Body of pancreas (tissue), 4 donors: Measurements from ENCODE around the gene CD44. TPM values are rescaled to one million over a fixed set of nuclear protein-coding genes. Genes with fewer than 3 reads are reported as not detected.

Experiments used
- ATAC-seq: fragments of 150-250 bp; one replicate; pipeline ENCODE4 v1.9.1; 2016
- DNase-seq, 4 donors: peaks; one replicate each; pipeline ENCODE4 v3.0.0-alpha.2; 2019
- H3K27ac ChIP-seq, 4 donors: fragments of 200-600 bp; sonication (generic); 1 replicate in 3 of 4; 2 replicates in 1 of 4; pipeline versions ENCODE4 v1.5.1 to v1.6.1; 2016 to 2019; ENCODE audit warnings: mild to moderate bottlenecking in 1 of 4, mixed read lengths in 1 of 4, moderate library complexity in 1 of 4
- H3K27me3 ChIP-seq, 2 donors: fragments of 200-600 bp; sonication (generic); one replicate each; pipeline ENCODE4 v1.6.0; 2016; ENCODE audit warnings: mild to moderate bottlenecking in 1 of 2
- H3K36me3 ChIP-seq, 2 donors: fragments of 200-600 bp; sonication (generic); replicated peaks in 1 of 2; 2 replicates each; pipeline ENCODE4 v1.5.1; 2016; ENCODE audit warnings: low read depth in 2 of 2; ENCODE audit not compliant: insufficient read depth in 1 of 2
- H3K4me1 ChIP-seq: fragments of 200-600 bp; sonication (generic); one replicate; pipeline ENCODE4 v1.6.0; 2016
- H3K4me3 ChIP-seq, 2 donors: fragments of 200-600 bp; sonication (generic); 1 replicate in 1 of 2; 2 replicates in 1 of 2; pipeline ENCODE4 v1.5.1; 2016 to 2019
- H3K9me3 ChIP-seq, 3 donors: fragments of 200-600 bp; sonication (generic); 1 replicate in 2 of 3; 2 replicates in 1 of 3; pipeline ENCODE4 v1.5.1; 2016
- POLR2A ChIP-seq, 3 donors: fragments of 450-650 bp; IDR thresholded peaks; one replicate each; pipeline ENCODE4 v1.6.1; 2016; ENCODE audit warnings: antibody characterized with exemption in 3 of 3, mild to moderate bottlenecking in 2 of 3
- WGBS, 2 donors: methylation state at CpG; one replicate each; pipeline ENCODE4 v1.1.5; 2017; 5-methylcytosine and 5-hydroxymethylcytosine counted together
- intact Hi-C: fragments of 100-400 bp; cut with DNase I; formaldehyde crosslinking; loops from one replicate; pipeline ENCODE4 v1.15.1; 2023
- total RNA-seq, 2 donors: library from RNA; depleted of rRNA; stranded (reverse); fragments of >200 nt; gene quantifications; one replicate each; pipeline ENCODE4 v1.1.0, GENCODE V29; 2016
- TF ChIP-seq, protein P1 (sequence below), 7 experiments: fragments of 450-650 bp in 4 of 7; fragments of 200-600 bp in 3 of 7; sonication (generic) in 3 of 7; IDR thresholded peaks; one replicate each; pipeline ENCODE4 v1.5.1; 2016 to 2019; ENCODE audit warnings: antibody characterized with exemption in 7 of 7

CD44 gene
- total RNA-seq, 2 donors from 2014 or later: 266 to 433 TPM

DNA sequence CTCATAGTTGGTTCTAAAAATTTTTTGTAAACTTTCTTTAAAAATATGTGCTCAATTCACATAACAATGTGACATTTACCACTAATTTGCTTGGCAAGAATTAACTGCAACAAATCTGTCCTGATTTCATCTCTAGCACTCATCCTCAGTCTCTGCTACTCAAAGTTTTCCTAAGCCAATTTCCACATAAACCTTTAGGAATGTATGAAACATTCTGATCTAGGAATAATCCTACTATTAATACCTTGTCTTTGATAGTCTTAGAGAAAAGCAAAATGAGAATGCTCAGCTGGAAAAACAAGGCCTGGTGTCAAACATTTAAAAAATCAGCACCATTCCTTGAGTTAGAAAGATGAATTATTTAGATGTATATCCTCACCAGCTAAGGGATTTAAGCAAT lies 114.3 kb downstream of the CD44 start:
- ATAC-seq (no peak), DNase-seq (no peak)
- H3K4me1 ChIP-seq: peaks cover 19% of the 10 kb centered on the region
- TF ChIP-seq POLR2A (IDR thresholded peaks at IDR 0.05): no peak
- TF ChIP-seq, protein P1, sequence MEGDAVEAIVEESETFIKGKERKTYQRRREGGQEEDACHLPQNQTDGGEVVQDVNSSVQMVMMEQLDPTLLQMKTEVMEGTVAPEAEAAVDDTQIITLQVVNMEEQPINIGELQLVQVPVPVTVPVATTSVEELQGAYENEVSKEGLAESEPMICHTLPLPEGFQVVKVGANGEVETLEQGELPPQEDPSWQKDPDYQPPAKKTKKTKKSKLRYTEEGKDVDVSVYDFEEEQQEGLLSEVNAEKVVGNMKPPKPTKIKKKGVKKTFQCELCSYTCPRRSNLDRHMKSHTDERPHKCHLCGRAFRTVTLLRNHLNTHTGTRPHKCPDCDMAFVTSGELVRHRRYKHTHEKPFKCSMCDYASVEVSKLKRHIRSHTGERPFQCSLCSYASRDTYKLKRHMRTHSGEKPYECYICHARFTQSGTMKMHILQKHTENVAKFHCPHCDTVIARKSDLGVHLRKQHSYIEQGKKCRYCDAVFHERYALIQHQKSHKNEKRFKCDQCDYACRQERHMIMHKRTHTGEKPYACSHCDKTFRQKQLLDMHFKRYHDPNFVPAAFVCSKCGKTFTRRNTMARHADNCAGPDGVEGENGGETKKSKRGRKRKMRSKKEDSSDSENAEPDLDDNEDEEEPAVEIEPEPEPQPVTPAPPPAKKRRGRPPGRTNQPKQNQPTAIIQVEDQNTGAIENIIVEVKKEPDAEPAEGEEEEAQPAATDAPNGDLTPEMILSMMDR (IDR thresholded peaks at IDR 0.05): no peak
- H3K27me3 ChIP-seq: no peaks in the 10 kb centered on the region
- no peaks in the 10 kb centered on the region for H3K9me3 ChIP-seq
- H3K27ac ChIP-seq: no peak overlapping the region
- H3K4me3 ChIP-seq: no peak overlapping the region
- intact Hi-C loops: no loop called here
- H3K36me3 ChIP-seq: no peaks in the 10 kb centered on the region

DNA sequence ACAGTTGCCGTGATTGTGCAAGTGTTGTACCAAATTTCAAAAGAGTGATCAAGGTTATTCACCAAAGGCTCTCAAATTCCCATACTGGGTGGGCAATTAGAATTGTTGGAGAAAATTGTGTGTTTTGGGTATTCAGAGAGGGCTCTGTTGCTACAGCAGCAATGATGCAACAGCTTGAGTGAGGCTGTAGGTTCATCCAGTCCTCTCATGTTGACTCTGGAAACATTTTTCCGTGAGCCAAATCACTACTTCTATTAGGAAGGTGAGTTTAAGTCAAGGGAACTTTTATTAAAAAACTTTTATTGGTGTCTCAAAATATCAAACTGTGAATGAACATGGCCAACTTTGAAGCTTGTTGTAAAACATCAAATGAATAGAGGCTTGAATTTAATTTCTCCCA lies 116.5 kb downstream of the CD44 start:
- Histone ChIP-seq H3K36me3 (no peaks in the 10 kb centered on the region), H3K27ac (no peak overlapping the region), H3K4me3 (no peak overlapping the region), H3K27me3 (no peaks in the 10 kb centered on the region), H3K9me3 (no peaks in the 10 kb centered on the region), H3K4me1 (peaks cover 21% of the 10 kb centered on the region)
- intact Hi-C loops: no loop called here
- WGBS, 2 donors: 92 to 98% methylated on average over 2 of the region's 2 CpGs
- no peak for TF ChIP-seq POLR2A (IDR thresholded peaks at IDR 0.05)
- TF ChIP-seq, protein P1 (IDR thresholded peaks at IDR 0.05): no peak
- no peak for DNase-seq
- ATAC-seq: no peak

DNA sequence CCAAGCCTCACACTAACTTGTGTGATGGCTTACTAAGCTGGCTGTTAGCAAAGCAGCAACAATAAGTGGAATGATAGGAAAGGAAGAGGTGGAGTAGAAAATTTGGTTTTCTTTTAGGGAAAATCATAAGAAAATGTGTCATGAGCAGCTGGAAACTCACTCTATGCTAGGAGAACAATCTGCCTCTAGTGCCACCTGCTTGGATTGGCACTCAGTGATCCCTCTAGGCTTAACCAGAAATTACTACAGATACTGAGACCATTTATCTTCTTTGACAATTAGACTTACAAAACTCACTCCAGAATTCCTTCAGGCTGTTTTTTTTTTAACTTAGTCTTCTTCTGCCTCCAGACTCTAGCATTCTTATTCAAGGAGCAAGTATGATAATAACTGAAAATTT lies 117.3 kb downstream of the CD44 start:
- no peaks in the 10 kb centered on the region for H3K27me3 ChIP-seq
- H3K4me1 ChIP-seq: peaks cover 29% of the 10 kb centered on the region
- H3K36me3 ChIP-seq: no peaks in the 10 kb centered on the region
- no peak for ATAC-seq
- DNase-seq: no peak
- H3K4me3 ChIP-seq: no peak overlapping the region
- H3K27ac ChIP-seq: peak overlapping the region in 1 of 4 donors; percentile 45
- no peaks in the 10 kb centered on the region for H3K9me3 ChIP-seq
- TF ChIP-seq, protein P1 (IDR thresholded peaks at IDR 0.05): no peak
- TF ChIP-seq POLR2A (IDR thresholded peaks at IDR 0.05): no peak
- intact Hi-C loops: no loop called here

DNA sequence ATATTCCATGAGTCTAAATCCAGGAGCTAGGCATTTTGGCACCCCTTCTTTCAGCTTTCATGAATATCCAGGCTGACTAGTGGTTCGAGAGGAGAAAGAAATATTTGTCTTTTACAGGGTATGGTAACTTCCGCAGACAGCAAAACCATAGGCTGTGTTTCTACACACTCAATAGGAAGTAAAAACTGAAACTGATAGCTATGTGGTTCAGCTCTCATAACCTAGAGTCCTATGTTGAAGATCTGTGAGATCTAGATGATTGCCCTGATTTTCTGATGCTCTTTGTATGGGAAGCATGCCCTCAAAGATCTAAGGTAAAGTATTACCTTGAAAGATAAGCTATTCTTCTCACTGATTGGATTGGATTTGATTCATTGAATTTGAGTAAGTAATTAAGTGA lies 118.3 kb downstream of the CD44 start:
- Histone ChIP-seq H3K4me3 (no peak overlapping the region), H3K9me3 (no peaks in the 10 kb centered on the region), H3K36me3 (no peaks in the 10 kb centered on the region), H3K4me1 (peaks cover 39% of the 10 kb centered on the region), H3K27me3 (no peaks in the 10 kb centered on the region), H3K27ac (no peak overlapping the region)
- WGBS, 2 donors: 68 to 74% methylated on average over 2 of the region's 2 CpGs
- intact Hi-C loops: no loop called here
- ATAC-seq (no peak), DNase-seq (no peak)
- no peak for TF ChIP-seq POLR2A (IDR thresholded peaks at IDR 0.05)
- TF ChIP-seq, protein P1 (IDR thresholded peaks at IDR 0.05): no peak

DNA sequence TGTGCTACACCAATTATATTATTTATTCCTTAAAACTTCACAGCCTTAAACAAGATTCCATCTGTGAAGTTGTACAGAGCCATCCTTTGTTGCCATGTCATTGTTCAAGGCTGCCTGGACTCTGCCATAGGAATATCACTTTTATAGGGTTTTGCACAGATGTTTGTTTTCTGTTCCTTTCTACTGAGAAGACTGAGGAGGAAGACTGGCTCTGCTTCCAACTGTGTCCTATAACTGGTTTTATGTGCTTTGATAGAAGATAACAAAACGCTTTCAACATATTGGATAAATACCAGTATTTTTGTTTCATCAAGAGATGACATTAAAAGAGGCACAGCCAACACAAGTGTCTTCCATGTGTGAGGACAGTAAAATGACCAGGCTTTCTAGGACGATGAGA lies 120.6 kb downstream of the CD44 start:
- intact Hi-C loops: no loop called here
- Histone ChIP-seq H3K27ac (no peak overlapping the region), H3K36me3 (no peaks in the 10 kb centered on the region), H3K4me3 (no peak overlapping the region), H3K27me3 (no peaks in the 10 kb centered on the region), H3K9me3 (no peaks in the 10 kb centered on the region), H3K4me1 (peaks cover 57% of the 10 kb centered on the region)
- ATAC-seq (no peak), DNase-seq (no peak)
- no peak for TF ChIP-seq POLR2A (IDR thresholded peaks at IDR 0.05)
- 69 to 73% methylated on average over 2 of the region's 2 CpGs for WGBS, 2 donors
